HepG2 (cell line): ENCODE results near the gene IWS1. TPM values are rescaled to one million over a fixed set of nuclear protein-coding genes. Genes with fewer than 3 reads are reported as not detected.

Experiments
- AHR ChIP-seq: IDR thresholded peaks from 2 replicates; pipeline ENCODE4 v1.6.1; 2018; ENCODE audit warnings: missing genetic modification reagents, missing compliant biosample characterization
- ARID5B ChIP-seq: IDR thresholded peaks from 2 replicates; pipeline ENCODE4 v1.4.0; 2020; ENCODE audit warnings: mild to moderate bottlenecking, missing genetic modification reagents
- CEBPG ChIP-seq: IDR thresholded peaks from 2 replicates; pipeline ENCODE4 v1.6.1; 2016
- ETV6 ChIP-seq: sonication (generic); formaldehyde crosslinking; conservative IDR thresholded peaks from 2 replicates; pipeline ENCODE4 v1.4.0; 2020; ENCODE audit warnings: missing genetic modification reagents
- JUNB ChIP-seq: sonication (generic); formaldehyde crosslinking; IDR thresholded peaks from 2 replicates; pipeline ENCODE4 v1.8.0; 2022; ENCODE audit warnings: missing genetic modification reagents, mild to moderate bottlenecking, borderline replicate concordance
- MTA3 ChIP-seq: sonication (generic); formaldehyde crosslinking; IDR thresholded peaks from 2 replicates; pipeline ENCODE4 v1.4.0; 2020; ENCODE audit warnings: missing genetic modification reagents
- NR3C1 ChIP-seq: sonication (generic); formaldehyde crosslinking; IDR thresholded peaks from 2 replicates; pipeline ENCODE4 v1.4.0; 2020; ENCODE audit warnings: missing genetic modification reagents
- SALL1 ChIP-seq: sonication (generic); formaldehyde crosslinking; IDR thresholded peaks from 2 replicates; pipeline ENCODE4 v1.8.0; 2022; ENCODE audit warnings: mild to moderate bottlenecking, missing genetic modification reagents
- SETDB1 ChIP-seq: sonication (generic); formaldehyde crosslinking; IDR thresholded peaks from 2 replicates; pipeline ENCODE4 v1.5.1; 2020; ENCODE audit warnings: missing genetic modification reagents, mild to moderate bottlenecking, borderline replicate concordance
- SOX6 ChIP-seq, 2 experiments: fragments of 450-650 bp in 1 of 2; sonication (generic) in 1 of 2; formaldehyde crosslinking in 1 of 2; IDR thresholded peaks; 2 replicates each; pipeline versions ENCODE4 v1.4.0 to v1.6.1; 2017 to 2020; ENCODE audit warnings: antibody characterized with exemption in 1 of 2, mild to moderate bottlenecking in 1 of 2, missing genetic modification reagents in 1 of 2
- TAF1 ChIP-seq: sonication (generic); formaldehyde crosslinking; IDR thresholded peaks from 2 replicates; pipeline ENCODE4 v1.4.0; 2020; ENCODE audit warnings: missing genetic modification reagents
- TMF1 ChIP-seq: sonication (generic); formaldehyde crosslinking; IDR thresholded peaks from 2 replicates; pipeline ENCODE4 v1.8.1; 2022; ENCODE audit warnings: low read depth, missing genetic modification reagents
- ZBTB34 ChIP-seq: sonication (generic); formaldehyde crosslinking; IDR thresholded peaks from 2 replicates; pipeline ENCODE4 v1.8.0; 2022; ENCODE audit warnings: mild to moderate bottlenecking, missing genetic modification reagents
- ZBTB37 ChIP-seq: sonication (generic); formaldehyde crosslinking; IDR thresholded peaks from 2 replicates; pipeline ENCODE4 v1.4.0; 2020; ENCODE audit warnings: mild to moderate bottlenecking, missing genetic modification reagents
- ZC3H4 ChIP-seq: sonication (generic); formaldehyde crosslinking; IDR thresholded peaks from 2 replicates; pipeline ENCODE4 v1.4.0; 2020; ENCODE audit warnings: missing genetic modification reagents, borderline replicate concordance
- ZEB1 ChIP-seq: IDR thresholded peaks from 2 replicates; pipeline ENCODE4 v1.6.1; 2012; ENCODE audit warnings: mild to moderate bottlenecking, low read depth, inconsistent platforms; ENCODE audit not compliant: insufficient replicate concordance
- ZNF350 ChIP-seq: sonication (generic); formaldehyde crosslinking; IDR thresholded peaks from 2 replicates; pipeline ENCODE4 v1.4.0; 2020; ENCODE audit warnings: mild to moderate bottlenecking, low read depth, missing genetic modification reagents, borderline replicate concordance
- ZNF501 ChIP-seq: sonication (generic); formaldehyde crosslinking; IDR thresholded peaks from 2 replicates; pipeline ENCODE4 v1.5.1; 2020; ENCODE audit warnings: mild to moderate bottlenecking, moderate library complexity, missing genetic modification reagents
- ZNF558 ChIP-seq: sonication (generic); formaldehyde crosslinking; IDR thresholded peaks from 2 replicates; pipeline ENCODE4 v1.9.0; 2022; ENCODE audit warnings: mild to moderate bottlenecking, missing genetic modification reagents, borderline replicate concordance
- ZNF572 ChIP-seq: sonication (generic); formaldehyde crosslinking; IDR thresholded peaks from 2 replicates; pipeline ENCODE4 v1.5.1; 2020; ENCODE audit warnings: mild to moderate bottlenecking, missing genetic modification reagents
- polyA plus RNA-seq, 8 experiments: library from polyadenylated mRNA; depleted of rRNA in 3 of 8; stranded (reverse) in 7 of 8; unstranded in 1 of 8; fragments of >200 nt; fragmentation: Illumina TruSeq in 4 of 8; extraction: Trizol in 4 of 8; gene quantifications; 2 replicates each; pipeline versions ENCODE4 v1.2.1 to v1.2.3, GENCODE V29; 2011 to 2016; ENCODE audit warnings: low read depth in 4 of 8, missing spikeins in 1 of 8, mixed read lengths in 1 of 8; ENCODE audit not compliant: insufficient read depth in 1 of 8
- total RNA-seq, 5 experiments: library from RNA; depleted of rRNA; stranded (reverse); fragments of >200 nt; fragmentation: Illumina TruSeq; extraction: Trizol; gene quantifications; 2 replicates each; pipeline ENCODE4 v1.2.3, GENCODE V29; 2016; ENCODE audit warnings: low read depth in 1 of 5
- TF ChIP-seq, protein P1 (sequence below): sonication (generic); formaldehyde crosslinking; IDR thresholded peaks from 2 replicates; pipeline ENCODE4 v1.5.0; 2020; ENCODE audit warnings: missing genetic modification reagents

The IWS1 gene
- total and polyA plus RNA-seq, 2 of the 13 experiments (the other 11 are each of a cell fraction or from before 2014, with no cell fraction given) = 28.9 to 62.3 TPM

- 0 out of 2 replicates have a peak, but pooled peaks have one; percentile 13 for TF ChIP-seq ARID5B (CRISPR knock-in tag)
- peak; percentile 49; the same call in 1 of the 2 replicates for TF ChIP-seq ZNF572
- TF ChIP-seq ZBTB34 (CRISPR knock-in tag) = peak; percentile 61; the same call in 1 of the 2 replicates
- no peak for TF ChIP-seq ZC3H4 (CRISPR knock-in tag)
- peak; percentile 76 for TF ChIP-seq SALL1 (CRISPR knock-in tag)
- TF ChIP-seq TMF1 (CRISPR knock-in tag) = no peak
- TF ChIP-seq, protein P1, sequence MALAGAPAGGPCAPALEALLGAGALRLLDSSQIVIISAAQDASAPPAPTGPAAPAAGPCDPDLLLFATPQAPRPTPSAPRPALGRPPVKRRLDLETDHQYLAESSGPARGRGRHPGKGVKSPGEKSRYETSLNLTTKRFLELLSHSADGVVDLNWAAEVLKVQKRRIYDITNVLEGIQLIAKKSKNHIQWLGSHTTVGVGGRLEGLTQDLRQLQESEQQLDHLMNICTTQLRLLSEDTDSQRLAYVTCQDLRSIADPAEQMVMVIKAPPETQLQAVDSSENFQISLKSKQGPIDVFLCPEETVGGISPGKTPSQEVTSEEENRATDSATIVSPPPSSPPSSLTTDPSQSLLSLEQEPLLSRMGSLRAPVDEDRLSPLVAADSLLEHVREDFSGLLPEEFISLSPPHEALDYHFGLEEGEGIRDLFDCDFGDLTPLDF (CRISPR knock-in tag) = peak; percentile 98
- peak; percentile 67; the same call in 1 of the 2 replicates for TF ChIP-seq ETV6 (CRISPR knock-in tag)
- TF ChIP-seq MTA3 (CRISPR knock-in tag) = no peak; the same call in 1 of the 2 replicates
- TF ChIP-seq SETDB1 (CRISPR knock-in tag) = no peak
- peak; percentile 94 for TF ChIP-seq ZNF501
- TF ChIP-seq ZEB1 = peak; percentile 37
- no peak for TF ChIP-seq NR3C1
- TF ChIP-seq ZNF350 (CRISPR knock-in tag) = peak; percentile 85
- no peak for TF ChIP-seq CEBPG
- no peak for TF ChIP-seq ZBTB37 (CRISPR knock-in tag)
- TF ChIP-seq AHR (CRISPR knock-in tag) = peak; percentile 41
- peak; percentile 34; the same call in 1 of the 2 replicates for TF ChIP-seq ZNF558
- TF ChIP-seq SOX6 (IDR thresholded peaks at IDR 0.05) = no peak
- TF ChIP-seq SOX6 (CRISPR knock-in tag; IDR thresholded peaks at IDR 0.05) = peak; percentile 46; the same call in 1 of the 2 replicates
- TF ChIP-seq TAF1 (CRISPR knock-in tag) = peak; percentile 92
- no peak for TF ChIP-seq JUNB (CRISPR knock-in tag)
Measured at GRCh38 chr2:127526132-127527000, at the start of gene IWS1 (continued).
